Panc1 (cell line): ENCODE measurements around the gene PPP3R2. TPM values are rescaled to one million over a fixed set of nuclear protein-coding genes. Genes with fewer than 3 reads are reported as not detected.

Source experiments
- ATAC-seq: fragments of 200-7000 bp; cut with Tn5 transposase; 2 replicates; pipeline ENCODE4 v1.9.1; 2020; ENCODE audit warnings: mild to moderate bottlenecking, moderate library complexity
- BruUV-seq: library from RNA; stranded (reverse); fragments of 400-500 nt; replicated peaks from 2 replicates; lab custom pipeline; 2021; lab: Mats Ljungman, UMichigan
- CTCF ChIA-PET: fragments of 300-600 bp; sonication (Branson Sonifier 250); formaldehyde crosslinking; loops from one replicate; lab custom pipeline; 2022; ENCODE audit warnings: antibody characterized with exemption; lab: Charles Lee
- POLR2A ChIA-PET: fragments of 300-600 bp; sonication (Branson Sonifier 250); formaldehyde crosslinking; loops from one replicate; lab custom pipeline; 2022; ENCODE audit warnings: antibody characterized with exemption; lab: Charles Lee
- DNase-seq: peaks from one replicate; pipeline ENCODE4 v3.0.0-alpha.2; 2010; ENCODE audit warnings: low read depth, low spot score
- H3K27ac ChIP-seq: 2 replicates; pipeline ENCODE4 v1.5.1; 2011; ENCODE audit warnings: mild to moderate bottlenecking, low read length, inconsistent platforms
- H3K27me3 ChIP-seq: fragments of 200-500 bp; sonication (Bioruptor generic); 2 replicates; pipeline ENCODE4 v1.6.0; 2014; ENCODE audit warnings: low read length, inconsistent platforms; ENCODE audit not compliant: control insufficient read depth, insufficient read depth
- H3K36me3 ChIP-seq: fragments of 200-500 bp; sonication (Bioruptor generic); 2 replicates; pipeline ENCODE4 v1.5.1; 2014; ENCODE audit warnings: inconsistent platforms, mild to moderate bottlenecking, low read length, moderate library complexity; ENCODE audit not compliant: control insufficient read depth, insufficient read depth
- H3K4me1 ChIP-seq: 2 replicates; pipeline ENCODE4 v1.5.1; 2011; ENCODE audit warnings: inconsistent platforms, mild to moderate bottlenecking, low read length, moderate library complexity; ENCODE audit not compliant: control insufficient read depth, insufficient read depth
- H3K4me3 ChIP-seq, 2 experiments: 2 replicates each; pipeline ENCODE4 v1.5.1; 2011 to 2012; ENCODE audit warnings: low read depth in 2 of 2, low read length in 2 of 2, mild to moderate bottlenecking in 2 of 2, inconsistent platforms in 1 of 2, moderate library complexity in 1 of 2
- H3K9me3 ChIP-seq: fragments of 200-500 bp; sonication (Bioruptor generic); 2 replicates; pipeline ENCODE4 v1.5.1; 2014; ENCODE audit warnings: low read depth, mild to moderate bottlenecking, inconsistent platforms, low read length, moderate library complexity; ENCODE audit not compliant: control insufficient read depth, insufficient read depth
- CTCF ChIP-seq: fragments of 450-650 bp; IDR thresholded peaks from 2 replicates; pipeline ENCODE4 v1.5.1; 2017; ENCODE audit warnings: mild to moderate bottlenecking
- POLR2AphosphoS5 ChIP-seq: IDR thresholded peaks from 2 replicates; pipeline ENCODE4 v1.6.1; 2012; ENCODE audit warnings: mild to moderate bottlenecking, low read depth, low read length, moderate library complexity
- REST ChIP-seq, 2 experiments: IDR thresholded peaks; 2 replicates each; pipeline ENCODE4 v1.6.1; 2011 to 2012; ENCODE audit warnings: low read depth in 2 of 2, control low read depth in 1 of 2, low read length in 1 of 2, mild to moderate bottlenecking in 1 of 2, moderate library complexity in 1 of 2; ENCODE audit not compliant: insufficient read depth in 1 of 2
- SIN3A ChIP-seq: IDR thresholded peaks from 2 replicates; pipeline ENCODE4 v1.6.1; 2012; ENCODE audit warnings: low read depth, mild to moderate bottlenecking, low read length, moderate library complexity, borderline replicate concordance; ENCODE audit not compliant: insufficient read depth
- TCF7L2 ChIP-seq: IDR thresholded peaks from 2 replicates; pipeline ENCODE4 v1.6.1; 2011; ENCODE audit warnings: mild to moderate bottlenecking, low read depth, low read length, inconsistent platforms
- in situ Hi-C: cut with HindIII; loops from 2 replicates; pipeline ENCODE4 v1.10.0; 2016; ENCODE audit warnings: low sequenced_read_pairs, low pct_unique_long_range_greater_than_20kb
- intact Hi-C: fragments of 100-400 bp; cut with micrococcal nuclease; formaldehyde crosslinking; loops from one replicate; pipeline ENCODE4 v1.10.0; 2022; ENCODE audit not compliant: unreplicated experiment
- total RNA-seq: library from RNA; stranded (reverse); gene quantifications from one replicate; pipeline ENCODE4 v1.2.1, GENCODE V29; 2021; ENCODE audit not compliant: unreplicated experiment

PPP3R2 gene
- total RNA-seq, 1 experiment from 2014 or later: not detected

GRCh38 chr9:101620452-101620851 is 25.7 kb upstream of the PPP3R2 start:
- CTCF ChIA-PET: no interaction called here
- POLR2A ChIA-PET: no interaction called here
- Histone ChIP-seq H3K36me3 (no peaks in the 10 kb centered on the region), H3K27ac (no peak overlapping the region), H3K4me1 (no peaks in the 10 kb centered on the region), H3K27me3 (no peaks in the 10 kb centered on the region), H3K4me3 (no peak overlapping the region), H3K9me3 (no peaks in the 10 kb centered on the region)
- in situ Hi-C loops (no loop called here), intact Hi-C loops (no loop called here)
- TF ChIP-seq POLR2AphosphoS5: no peak
- no peak for TF ChIP-seq REST (IDR thresholded peaks at IDR 0.05; ENCODE audit: insufficient read depth in 1 of 2, low read depth in 2 of 2, low read length in 1 of 2)
- no peak for TF ChIP-seq SIN3A
- no peak for ATAC-seq
- no peak for DNase-seq
- BruUV-seq: no TSS peak

GRCh38 chr9:101618698-101619097 is 23.9 kb upstream of the PPP3R2 start:
- TF ChIP-seq CTCF (no peak), POLR2AphosphoS5 (no peak), SIN3A (no peak), REST (IDR thresholded peaks at IDR 0.05; ENCODE audit: insufficient read depth in 1 of 2, low read depth in 2 of 2, low read length in 1 of 2) (no peak), TCF7L2 (no peak)

More at GRCh38 chr9:101618698-101619097, 23.9 kb upstream of the PPP3R2 start:
- BruUV-seq: no TSS peak
- CTCF ChIA-PET: no interaction called here
- no peaks in the 10 kb centered on the region for H3K4me1 ChIP-seq
- H3K4me3 ChIP-seq: no peak overlapping the region
- no peaks in the 10 kb centered on the region for H3K36me3 ChIP-seq
- DNase-seq (no peak), ATAC-seq (no peak)
- POLR2A ChIA-PET: no interaction called here
- H3K27ac ChIP-seq: no peak overlapping the region
- H3K9me3 ChIP-seq: no peaks in the 10 kb centered on the region
- intact Hi-C loops: no loop called here
- in situ Hi-C loops: no loop called here
- no peaks in the 10 kb centered on the region for H3K27me3 ChIP-seq
